HG03135 (cell line): ENCODE data around the gene SCP2.
"Not testable (repeated sequence)": the region's sequence is repeated elsewhere in the genome, so short reads cannot be mapped to it uniquely, and the experiment has no call there.

ENCODE experiments used
- ATAC-seq: cut with Tn5 transposase; IDR thresholded peaks from one replicate; pipeline ENCODE4 v1.9.1; 2021; ENCODE audit warnings: mild to moderate bottlenecking, moderate library complexity; ENCODE audit not compliant: unreplicated experiment

The SCP2 gene

DNA sequence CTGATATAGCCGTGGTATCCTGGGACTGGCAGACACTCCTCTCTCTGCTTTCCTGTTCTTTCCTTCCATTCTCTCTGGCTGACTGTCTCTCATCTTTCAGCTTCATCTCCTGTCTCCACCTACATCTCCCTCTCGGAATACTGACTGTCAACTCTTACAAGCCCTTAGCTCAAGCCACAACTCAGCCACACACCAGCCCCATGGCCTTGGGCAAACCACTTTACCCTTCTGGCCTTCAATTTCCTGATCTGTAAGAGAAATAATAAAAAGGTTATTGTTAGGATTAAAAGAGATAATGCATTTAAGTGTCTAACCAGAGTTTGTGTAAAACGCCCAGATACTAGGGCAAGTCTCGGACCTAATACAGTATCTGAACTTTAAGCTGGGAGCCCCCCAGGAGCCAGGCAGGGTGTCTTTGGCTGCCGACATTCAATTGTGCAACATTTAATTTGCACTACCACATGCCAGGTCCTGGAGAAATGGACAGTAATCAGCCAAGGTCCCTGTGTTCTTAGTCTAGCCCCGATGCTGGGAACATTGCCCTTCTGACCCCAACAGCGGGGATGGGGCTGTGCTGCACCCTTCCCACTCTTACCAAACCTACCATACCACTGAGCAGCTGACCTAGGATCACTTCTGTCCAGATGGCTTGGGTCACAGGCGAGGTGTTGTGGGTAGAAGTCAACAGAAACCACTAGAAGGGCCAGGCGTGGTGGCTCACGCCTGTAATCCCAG, 10.7 kb upstream of the SCP2 start:
- ATAC-seq = no peak

DNA sequence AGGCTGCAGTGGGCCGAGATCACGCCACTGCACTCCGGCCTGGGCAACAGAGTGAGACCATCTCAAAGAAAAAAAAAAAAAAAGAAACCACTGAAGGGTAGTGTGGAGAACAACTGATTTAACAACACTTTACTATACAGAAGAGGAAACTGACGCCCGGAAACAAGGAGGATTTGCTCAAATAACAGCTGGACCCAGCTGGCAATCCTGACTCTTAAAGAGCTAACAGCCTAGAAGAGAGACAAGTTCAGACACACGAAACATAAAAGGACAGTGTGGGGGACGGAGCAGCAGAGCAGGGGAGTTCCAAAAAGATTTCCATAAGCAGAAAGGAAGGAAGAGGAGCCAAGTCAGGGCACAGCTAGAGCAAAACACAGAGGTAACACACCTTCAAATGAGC, 9.9 kb upstream of the SCP2 start:
- no peak for ATAC-seq

DNA sequence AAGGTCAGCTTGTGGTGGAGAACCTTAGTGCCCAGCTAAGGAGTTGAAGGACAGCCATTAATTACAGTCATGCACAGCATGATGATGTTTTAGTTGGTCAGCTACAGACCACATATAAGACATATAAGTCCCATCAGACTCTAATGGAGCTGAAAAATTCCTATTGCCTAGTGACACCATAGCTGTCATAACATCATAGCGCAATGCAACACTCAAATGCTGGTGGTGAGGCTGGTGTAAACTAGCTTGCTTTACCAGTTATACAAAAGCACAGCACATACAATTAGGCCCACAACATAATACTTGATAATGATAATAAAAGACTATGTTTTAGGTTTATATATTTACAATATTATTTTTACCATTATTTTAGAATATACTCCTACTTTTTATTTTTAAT, 9.5 kb upstream of the SCP2 start:
- no peak for ATAC-seq

GRCh38 chr1:52918201-52918600, 8.9 kb upstream of the SCP2 start:
- no peak for ATAC-seq

GRCh38 chr1:52919051-52919722, 7.9 kb upstream of the SCP2 start:
- no peak for ATAC-seq

- ATAC-seq = no peak
Measured at GRCh38 chr1:52919723-52920483, 7.2 kb upstream of the SCP2 start.

GRCh38 chr1:52920791-52921291, 6.2 kb upstream of the SCP2 start:
- ATAC-seq = no peak

- no peak for ATAC-seq
Measured at GRCh38 chr1:52925571-52926005, 1.5 kb upstream of the SCP2 start.

DNA sequence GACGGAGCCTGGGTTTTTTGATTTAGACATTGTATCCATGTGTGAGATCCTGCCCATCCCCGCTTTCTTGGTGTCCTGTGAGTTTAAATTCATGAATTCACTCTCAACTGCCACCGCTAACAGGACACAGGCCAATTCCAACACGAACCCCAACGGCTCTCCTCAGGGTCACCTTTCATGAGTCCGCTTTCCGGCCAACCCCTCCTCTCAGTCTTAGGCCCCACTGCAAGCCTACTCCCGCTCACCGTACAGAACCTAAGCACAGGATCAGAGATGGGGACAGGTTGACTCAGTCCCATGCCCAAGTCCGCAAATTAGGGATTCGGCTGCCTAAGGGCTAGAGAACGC, 238 bp upstream of the SCP2 start:
- no peak for ATAC-seq

- ATAC-seq = no peak
Measured at GRCh38 chr1:52928015-52928404, 934 bp downstream of the SCP2 start.

DNA sequence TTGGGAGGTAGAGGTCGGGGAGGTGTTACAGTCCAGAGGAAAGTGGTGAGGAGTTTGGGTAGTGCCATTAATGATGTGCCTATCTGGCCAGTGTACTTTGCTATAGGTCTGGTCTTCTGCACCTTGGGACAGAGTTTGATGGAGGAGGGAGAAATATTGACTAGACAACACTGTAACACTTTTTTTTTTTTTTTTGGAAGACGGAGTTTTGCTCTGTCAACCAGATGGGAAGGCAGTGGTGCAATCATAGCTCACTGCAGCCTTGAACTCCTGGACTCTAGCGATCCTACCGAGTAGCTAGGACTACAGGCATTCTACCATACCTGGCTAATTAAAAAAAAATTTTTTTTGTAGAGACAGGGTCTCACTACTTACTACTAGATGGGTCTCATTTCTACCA, 1.9 kb downstream of the SCP2 start:
- ATAC-seq = no peak

DNA sequence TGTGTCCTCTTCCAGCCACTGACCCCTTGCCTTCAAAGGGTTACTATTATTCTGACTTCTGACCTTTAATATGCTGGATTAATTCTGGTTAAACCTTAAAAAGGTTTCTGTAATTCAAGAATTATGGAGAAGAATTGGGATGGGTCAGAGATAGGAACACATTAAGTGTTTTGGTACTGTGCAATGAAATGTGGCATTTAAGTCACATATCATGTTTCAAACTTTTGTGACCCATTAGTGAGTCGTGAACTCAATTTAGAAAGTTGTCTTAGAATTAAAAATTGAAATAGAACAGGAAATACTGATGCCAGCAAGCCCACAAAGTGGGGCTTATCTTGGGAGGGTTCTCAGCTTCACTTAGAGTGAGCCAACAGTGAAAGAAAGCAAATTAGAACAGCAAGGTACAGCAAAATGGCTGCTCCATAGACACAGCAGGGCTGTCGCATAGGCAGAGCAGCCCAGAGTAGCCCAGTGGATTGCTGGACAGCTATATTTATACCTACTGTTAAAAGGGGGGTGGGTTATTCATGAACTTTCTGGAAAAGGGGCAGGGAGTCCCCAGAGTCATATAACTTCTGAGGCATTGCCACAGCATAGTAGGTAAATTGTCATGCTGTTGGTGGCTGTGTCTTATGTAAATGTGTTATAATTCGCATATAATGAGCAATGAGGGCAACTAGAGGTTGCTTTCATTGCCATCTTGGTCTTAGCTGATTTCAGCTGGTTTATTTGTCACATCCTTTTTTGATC, 10.5 kb downstream of the SCP2 start:
- ATAC-seq = no peak

GRCh38 chr1:52938183-52938451, 11.0 kb downstream of the SCP2 start:
- ATAC-seq = no peak

- no peak for ATAC-seq
Measured at GRCh38 chr1:52943876-52944416, 16.9 kb downstream of the SCP2 start.

DNA sequence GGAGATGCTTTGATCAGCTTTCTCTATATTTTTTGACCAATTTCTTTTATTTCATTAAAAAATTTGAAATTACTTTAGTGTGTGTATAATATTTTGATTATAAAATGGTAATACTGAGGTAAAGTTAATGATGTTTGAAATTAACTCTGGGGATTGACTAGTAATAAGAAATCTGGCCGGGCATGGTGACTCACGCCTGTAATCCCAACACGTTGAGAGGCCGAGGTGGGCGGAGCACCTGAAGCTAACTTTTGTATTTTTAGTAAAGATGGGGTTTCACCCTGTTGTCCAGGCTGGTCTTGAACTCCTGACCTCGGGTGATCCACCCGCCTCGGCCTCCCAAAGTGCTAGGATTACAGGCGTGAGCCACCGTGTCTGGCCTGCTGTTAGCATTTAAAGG, 17.5 kb downstream of the SCP2 start:
- ATAC-seq = no peak

DNA sequence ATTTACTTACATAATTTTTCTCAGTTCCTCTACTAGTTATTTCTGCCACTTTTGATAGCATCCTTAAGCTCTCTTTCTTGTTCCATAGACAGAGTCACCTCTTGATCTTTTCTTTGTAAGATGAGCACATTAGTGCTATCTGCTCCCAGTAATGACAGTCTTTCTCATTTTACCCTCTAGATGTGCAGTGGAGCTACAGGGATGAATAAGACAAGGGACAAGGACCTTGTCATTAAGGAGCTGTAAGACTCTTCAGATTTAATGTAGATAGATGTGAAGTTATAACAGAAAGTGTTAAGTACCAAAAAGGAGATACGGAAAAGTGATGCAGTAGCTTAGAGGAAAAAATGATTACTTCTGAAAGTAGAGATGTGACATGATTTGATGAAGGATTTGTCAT, 20.4 kb downstream of the SCP2 start:
- ATAC-seq = no peak

- ATAC-seq = not testable (repeated sequence)
Measured at GRCh38 chr1:52949602-52950001, 22.5 kb downstream of the SCP2 start.

- ATAC-seq = no peak
Measured at GRCh38 chr1:52952112-52952511, 25.0 kb downstream of the SCP2 start.

DNA sequence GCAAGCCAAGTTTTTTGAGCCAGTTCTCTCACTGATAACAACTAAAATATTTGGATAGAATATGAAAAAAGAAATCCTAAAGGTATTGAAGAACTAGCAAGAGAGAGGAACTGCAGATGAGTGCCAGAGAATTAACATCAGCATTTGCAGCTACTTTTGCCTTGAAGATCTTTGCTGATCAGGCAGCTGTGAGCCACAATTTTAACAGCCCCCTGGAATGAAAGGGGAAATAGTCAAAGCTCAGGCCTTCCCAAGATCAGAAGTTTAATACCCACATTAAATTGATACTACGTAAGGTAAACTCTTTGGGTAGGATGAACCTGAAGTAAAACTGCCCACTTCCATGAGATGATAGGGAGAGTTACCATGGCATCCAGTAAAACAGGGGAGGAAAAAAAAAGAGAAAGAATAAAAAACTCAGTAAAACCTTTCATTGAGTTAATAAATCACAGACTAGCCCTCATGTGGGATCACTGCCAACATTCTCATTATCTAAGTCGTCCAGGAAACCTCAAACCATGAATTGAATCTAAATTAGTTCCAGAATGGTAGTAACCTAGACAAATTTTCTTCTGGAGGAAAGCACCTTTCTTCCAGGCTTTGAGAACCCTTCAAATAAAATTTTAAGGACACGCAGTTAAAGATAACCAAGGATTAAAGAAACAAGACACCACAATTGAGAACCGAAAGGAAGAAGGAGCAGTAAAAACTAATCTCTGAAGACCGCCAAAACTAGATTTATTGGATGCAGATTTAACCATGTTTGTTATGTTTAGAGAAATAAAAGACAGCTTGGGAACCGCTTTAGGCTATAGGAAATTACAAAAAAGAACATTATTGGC, 28.3 kb downstream of the SCP2 start:
- no peak for ATAC-seq

- no peak for ATAC-seq
Measured at GRCh38 chr1:52963101-52963500, 36.0 kb downstream of the SCP2 start.
